K562 (cell line): ENCODE measurements around the gene VARS1. TPM values are rescaled to one million over a fixed set of nuclear protein-coding genes. Genes with fewer than 3 reads are reported as not detected.
A peak's percentile ranks its signal among the peaks of the same experiment; 100 is the strongest.

Source experiments
- AFF1 ChIP-seq, 2 experiments: fragments of 450-650 bp; IDR thresholded peaks; 2 replicates each; pipeline ENCODE4 v1.6.1; 2018; ENCODE audit warnings: mild to moderate bottlenecking in 2 of 2, low read depth in 1 of 2; ENCODE audit not compliant: partially characterized antibody in 2 of 2
- E2F8 ChIP-seq: fragments of 450-650 bp; IDR thresholded peaks from 2 replicates; pipeline ENCODE4 v1.7.1; 2018; ENCODE audit warnings: mild to moderate bottlenecking, low read depth; ENCODE audit not compliant: partially characterized antibody
- EGR1 ChIP-seq: fragments of 450-650 bp; conservative IDR thresholded peaks from 2 replicates; pipeline ENCODE4 v1.6.1; 2017; ENCODE audit warnings: mild to moderate bottlenecking
- ELF1 ChIP-seq: fragments of 200-800 bp; sonication (Bioruptor generic); IDR thresholded peaks from 2 replicates; pipeline ENCODE4 v1.6.1; 2016; ENCODE audit warnings: missing genetic modification characterization, missing compliant biosample characterization
- HDAC3 ChIP-seq: fragments of 450-650 bp; IDR thresholded peaks from 2 replicates; pipeline ENCODE4 v1.6.1; 2018; ENCODE audit warnings: borderline replicate concordance, mild to moderate bottlenecking, moderate library complexity; ENCODE audit not compliant: partially characterized antibody
- RBM39 ChIP-seq: fragments of 200-400 bp; formaldehyde crosslinking; optimal IDR thresholded peaks from 2 replicates; pipeline ENCODE3; 2018; ENCODE audit warnings: low read depth, low read length
- ZBED1 ChIP-seq: IDR thresholded peaks from 2 replicates; pipeline ENCODE4 v1.6.1; 2014
- ZNF253 ChIP-seq: fragments of 250-450 bp; sonication (Bioruptor Pico); conservative IDR thresholded peaks from 2 replicates; pipeline ENCODE4 v1.6.1; 2021; ENCODE audit warnings: mild to moderate bottlenecking
- ZNF75A ChIP-seq: fragments of 450-650 bp; formaldehyde crosslinking; IDR thresholded peaks from 2 replicates; pipeline ENCODE4 v1.4.0; 2020; ENCODE audit warnings: mild to moderate bottlenecking
- polyA plus RNA-seq, 8 experiments: library from polyadenylated mRNA; depleted of rRNA in 4 of 8; stranded (reverse) in 5 of 8; unstranded in 3 of 8; fragments of >200 nt; fragmentation: Nextera tagmentation in 2 of 8; fragmentation: Illumina TruSeq in 1 of 8; extraction: Ambion mirVana in 2 of 8; extraction: Trizol in 1 of 8; gene quantifications; 2 replicates each; pipeline versions ENCODE4 v1.2.1 to v1.2.3, GENCODE V29; 2011 to 2014; ENCODE audit warnings: inconsistent platforms in 1 of 8, missing spikeins in 1 of 8
- total RNA-seq, 7 experiments: library from RNA; depleted of rRNA in 6 of 7; stranded (reverse); fragments of >200 nt in 6 of 7; fragmentation: Illumina TruSeq in 2 of 7; extraction: Trizol in 2 of 7; gene quantifications; 2 replicates each; pipeline versions ENCODE4 v1.2.1 to v1.2.3, GENCODE V29; 2011 to 2021; ENCODE audit warnings: low replicate concordance in 1 of 7
- TF ChIP-seq, protein P1 (sequence below): fragments of 250-450 bp; sonication (Bioruptor Pico); IDR thresholded peaks from 2 replicates; pipeline ENCODE4 v1.5.0; 2021
- TF ChIP-seq, protein P2 (sequence below): sonication (generic); formaldehyde crosslinking; IDR thresholded peaks from 2 replicates; pipeline ENCODE4 v1.8.0; 2022; ENCODE audit warnings: mild to moderate bottlenecking, low read depth, missing genetic modification reagents

The VARS1 gene
- total and polyA plus RNA-seq, 9 of the 15 experiments (the other 6 are each of a cell fraction or from before 2014, with no cell fraction given): 2.9 to 488 (median 130) TPM

- TF ChIP-seq E2F8: no peak
- no peak for TF ChIP-seq ELF1 (tag)
- peak; percentile 53; the same call in 1 of the 2 replicates for TF ChIP-seq ZNF75A (CRISPR knock-in tag)
- TF ChIP-seq ZBED1: no peak
- TF ChIP-seq, protein P1, sequence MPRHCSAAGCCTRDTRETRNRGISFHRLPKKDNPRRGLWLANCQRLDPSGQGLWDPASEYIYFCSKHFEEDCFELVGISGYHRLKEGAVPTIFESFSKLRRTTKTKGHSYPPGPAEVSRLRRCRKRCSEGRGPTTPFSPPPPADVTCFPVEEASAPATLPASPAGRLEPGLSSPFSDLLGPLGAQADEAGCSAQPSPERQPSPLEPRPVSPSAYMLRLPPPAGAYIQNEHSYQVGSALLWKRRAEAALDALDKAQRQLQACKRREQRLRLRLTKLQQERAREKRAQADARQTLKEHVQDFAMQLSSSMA (CRISPR knock-in tag): 0 out of 2 replicates have a peak, but pooled peaks have one; percentile 24
- TF ChIP-seq AFF1 (IDR thresholded peaks at IDR 0.05; ENCODE audit: low read depth in 1 of 2, partially characterized antibody in 2 of 2): peak; percentile 86 to 97
- no peak for TF ChIP-seq EGR1
- no peak for TF ChIP-seq RBM39
- no peak for TF ChIP-seq HDAC3
- TF ChIP-seq ZNF253 (CRISPR knock-in tag): no peak
- TF ChIP-seq, protein P2, sequence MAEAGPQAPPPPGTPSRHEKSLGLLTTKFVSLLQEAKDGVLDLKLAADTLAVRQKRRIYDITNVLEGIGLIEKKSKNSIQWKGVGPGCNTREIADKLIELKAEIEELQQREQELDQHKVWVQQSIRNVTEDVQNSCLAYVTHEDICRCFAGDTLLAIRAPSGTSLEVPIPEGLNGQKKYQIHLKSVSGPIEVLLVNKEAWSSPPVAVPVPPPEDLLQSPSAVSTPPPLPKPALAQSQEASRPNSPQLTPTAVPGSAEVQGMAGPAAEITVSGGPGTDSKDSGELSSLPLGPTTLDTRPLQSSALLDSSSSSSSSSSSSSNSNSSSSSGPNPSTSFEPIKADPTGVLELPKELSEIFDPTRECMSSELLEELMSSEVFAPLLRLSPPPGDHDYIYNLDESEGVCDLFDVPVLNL: no peak
These were observed 26.7 kb upstream of the VARS1 start (continued) for GRCh38 chr6:31822036-31822821.
